Eye (tissue), 1 donor: Measurements from ENCODE around the gene S100A6.
"Not testable (repeated sequence)": the region's sequence is repeated elsewhere in the genome, so short reads cannot be mapped to it uniquely, and the experiment has no call there.

ENCODE experiments used
- DNase-seq: peaks from one replicate; pipeline ENCODE4 v3.0.0-alpha.2; 2015

S100A6 gene

GRCh38 chr1:153563483-153563901 is 27.7 kb upstream of the S100A6 start:
- peak; percentile 50 for DNase-seq

- DNase-seq = not testable (repeated sequence)
Measured at GRCh38 chr1:153562021-153562420, 26.2 kb upstream of the S100A6 start.

GRCh38 chr1:153561466-153561985 is 25.7 kb upstream of the S100A6 start:
- no peak for DNase-seq

GRCh38 chr1:153560771-153561465 is 25.1 kb upstream of the S100A6 start:
- no peak for DNase-seq

- no peak for DNase-seq
Measured at GRCh38 chr1:153560241-153560640, 24.4 kb upstream of the S100A6 start.

GRCh38 chr1:153557877-153558276 is 22.1 kb upstream of the S100A6 start:
- no peak for DNase-seq

- no peak for DNase-seq
Measured at GRCh38 chr1:153556348-153556747, 20.6 kb upstream of the S100A6 start.

GRCh38 chr1:153553830-153554541 is 18.2 kb upstream of the S100A6 start:
- DNase-seq = no peak

GRCh38 chr1:153553096-153553495 is 17.3 kb upstream of the S100A6 start:
- no peak for DNase-seq

GRCh38 chr1:153552335-153552734 is 16.5 kb upstream of the S100A6 start:
- DNase-seq = no peak

- no peak for DNase-seq
Measured at GRCh38 chr1:153550827-153551500, 15.2 kb upstream of the S100A6 start.

- no peak for DNase-seq
Measured at GRCh38 chr1:153550398-153550758, 14.6 kb upstream of the S100A6 start.

GRCh38 chr1:153549741-153550397 is 14.1 kb upstream of the S100A6 start:
- DNase-seq = no peak

GRCh38 chr1:153548722-153549688 is 13.2 kb upstream of the S100A6 start, which contains the start of gene S100A3:
S100A3 (minus strand) TSS chr1:153549258; CDS start chr1:153548485, 773 bp downstream.
- DNase-seq = no peak

- DNase-seq = no peak
Measured at GRCh38 chr1:153547560-153548551, 12.1 kb upstream of the S100A6 start.

- no peak for DNase-seq
Measured at GRCh38 chr1:153546796-153547559, 11.2 kb upstream of the S100A6 start.

GRCh38 chr1:153546371-153546770 is 10.6 kb upstream of the S100A6 start:
- no peak for DNase-seq

GRCh38 chr1:153545067-153546055 is 9.6 kb upstream of the S100A6 start, which contains the start of gene S100A4:
S100A4 (minus strand) TSS chr1:153545806; CDS start chr1:153544794, 1,012 bp downstream.
- peak; percentile 96 for DNase-seq
